ENCODE data around the gene SCCPDH.
"Not testable (repeated sequence)": the region's sequence is repeated elsewhere in the genome, so short reads cannot be mapped to it uniquely, and the experiment has no call there.

SCCPDH gene

DNA sequence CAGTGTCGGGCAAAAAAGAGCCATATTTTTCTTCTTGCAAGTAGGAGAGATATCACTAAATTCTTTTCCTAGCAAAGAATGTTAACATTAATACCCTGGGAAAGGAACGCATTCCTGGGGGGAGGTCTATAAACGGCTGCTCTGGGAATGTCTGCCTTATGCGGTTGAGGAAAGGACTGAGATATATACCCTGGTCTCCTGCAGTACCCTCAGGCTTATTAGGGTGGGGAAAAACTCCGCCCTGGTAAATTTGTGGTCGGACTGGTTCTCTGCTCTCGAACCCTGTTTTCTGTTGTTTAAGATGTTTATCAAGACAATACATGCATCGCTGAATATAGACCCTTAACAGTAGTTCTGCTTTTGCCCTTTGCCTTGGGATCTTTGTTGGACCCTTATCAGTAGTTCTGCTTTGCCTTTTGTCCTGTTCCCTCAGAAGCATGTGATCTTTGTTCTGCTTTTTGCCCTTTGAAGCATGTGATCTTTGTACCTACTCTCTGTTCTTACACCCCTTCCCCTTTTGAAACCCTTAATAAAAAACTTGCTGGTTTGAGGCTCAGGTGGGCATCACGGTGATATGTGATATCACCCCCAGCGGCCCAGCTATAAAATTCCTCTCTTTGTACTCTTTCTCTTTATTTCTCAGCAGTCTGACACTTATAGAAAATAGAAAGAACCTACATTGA lies 29.9 kb upstream of the SCCPDH start:
- H3K36me3 ChIP-seq (ENCODE audit: insufficient read depth, low read length); H3K9ac ChIP-seq (ENCODE audit: low read depth, low read length); H3K9me3 ChIP-seq (ENCODE audit: control insufficient read depth, insufficient read depth, low read length): not testable (repeated sequence)

DNA sequence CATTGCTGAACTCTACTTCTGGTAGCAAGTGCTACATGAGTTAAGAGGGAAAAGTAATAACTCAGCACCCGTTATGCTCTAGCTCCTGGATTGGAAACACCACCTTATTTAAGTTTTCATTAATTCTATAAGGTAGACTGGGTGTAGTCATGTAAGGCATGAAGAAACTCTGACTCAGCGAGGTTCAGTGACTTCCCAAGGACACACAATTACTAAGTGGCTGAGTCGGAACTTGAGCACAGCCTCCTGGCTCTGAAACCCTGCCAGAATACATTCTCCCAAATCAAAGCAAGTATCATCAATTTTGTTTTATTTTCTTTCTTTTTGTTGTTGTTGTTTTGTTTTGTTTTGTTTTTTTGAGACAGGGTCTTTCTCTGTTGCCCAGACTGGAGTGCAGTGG lies 29.1 kb upstream of the SCCPDH start:
- Histone ChIP-seq H3K9ac (ENCODE audit: low read depth, low read length) (no peak overlapping the region), H3K36me3 (ENCODE audit: insufficient read depth, low read length) (no peaks in the 10 kb centered on the region), H3K4me1 (ENCODE audit: insufficient read depth, low read length) (no peaks in the 10 kb centered on the region), H3K9me3 (ENCODE audit: control insufficient read depth, insufficient read depth, low read length) (peaks cover 5% of the 10 kb centered on the region)

More for the DNA sequence above, 29.9 kb upstream of the SCCPDH start:
- H3K4me1 ChIP-seq (ENCODE audit: insufficient read depth, low read length): not testable (repeated sequence)

DNA sequence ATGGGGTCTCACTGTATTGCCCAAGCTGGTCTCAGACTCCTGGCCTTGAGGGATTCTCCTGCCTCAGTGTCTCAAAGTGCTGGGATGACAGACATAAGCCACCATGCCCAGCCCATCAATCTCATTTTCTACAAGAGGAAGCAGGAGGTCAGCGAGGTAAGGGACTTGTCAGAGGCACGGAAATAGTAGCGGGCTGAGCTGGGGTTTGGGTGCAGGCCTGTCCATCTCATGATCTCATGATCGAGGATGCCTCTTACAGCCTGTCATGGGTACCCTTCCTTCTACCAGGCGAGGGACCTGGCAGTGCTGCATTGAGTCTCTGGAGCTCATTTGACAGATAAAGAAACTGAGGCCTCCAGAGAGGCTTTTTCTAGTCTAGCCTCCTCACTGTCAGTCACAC lies 28.5 kb upstream of the SCCPDH start:
- Histone ChIP-seq H3K4me1 (ENCODE audit: insufficient read depth, low read length) (no peaks in the 10 kb centered on the region), H3K9ac (ENCODE audit: low read depth, low read length) (no peak overlapping the region), H3K36me3 (ENCODE audit: insufficient read depth, low read length) (no peaks in the 10 kb centered on the region), H3K9me3 (ENCODE audit: control insufficient read depth, insufficient read depth, low read length) (peaks cover 5% of the 10 kb centered on the region)

DNA sequence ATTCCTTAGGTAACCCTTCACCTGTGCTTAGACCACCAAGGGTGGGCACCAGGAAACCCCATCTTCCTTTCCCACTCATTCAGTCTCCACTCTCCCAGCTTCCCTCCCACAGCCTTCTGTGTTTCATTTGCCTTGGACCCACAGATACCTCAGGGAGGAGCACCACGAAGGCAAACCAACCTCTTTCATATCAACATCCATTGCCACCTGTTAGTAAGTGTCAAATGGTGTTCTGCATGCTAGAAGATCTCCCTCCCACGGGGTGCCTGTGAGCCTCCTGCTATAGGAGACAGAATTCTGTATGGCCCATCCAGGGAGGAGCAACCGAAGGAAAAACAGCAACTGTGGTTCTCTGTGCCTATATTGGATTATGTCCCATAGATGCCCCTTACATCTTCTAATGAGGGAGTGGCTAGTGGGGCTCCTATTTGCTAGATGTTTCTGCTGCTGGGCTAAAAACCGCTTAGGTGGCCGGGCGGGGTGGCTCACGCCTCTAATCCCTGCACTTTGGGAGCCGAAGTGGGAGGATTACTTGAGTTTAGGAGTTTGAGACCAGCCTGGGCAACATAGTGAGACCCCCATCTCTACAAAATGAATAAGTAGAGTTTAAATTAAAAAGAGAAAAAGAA lies 25.6 kb upstream of the SCCPDH start:
- no peaks in the 10 kb centered on the region for H3K36me3 ChIP-seq (ENCODE audit: insufficient read depth, low read length)
- H3K9ac ChIP-seq (ENCODE audit: low read depth, low read length): peak overlapping the region; percentile 36; the same call in 1 of the 2 replicates
- peaks cover 5% of the 10 kb centered on the region for H3K9me3 ChIP-seq (ENCODE audit: control insufficient read depth, insufficient read depth, low read length)
- H3K4me1 ChIP-seq (ENCODE audit: insufficient read depth, low read length): no peaks in the 10 kb centered on the region

DNA sequence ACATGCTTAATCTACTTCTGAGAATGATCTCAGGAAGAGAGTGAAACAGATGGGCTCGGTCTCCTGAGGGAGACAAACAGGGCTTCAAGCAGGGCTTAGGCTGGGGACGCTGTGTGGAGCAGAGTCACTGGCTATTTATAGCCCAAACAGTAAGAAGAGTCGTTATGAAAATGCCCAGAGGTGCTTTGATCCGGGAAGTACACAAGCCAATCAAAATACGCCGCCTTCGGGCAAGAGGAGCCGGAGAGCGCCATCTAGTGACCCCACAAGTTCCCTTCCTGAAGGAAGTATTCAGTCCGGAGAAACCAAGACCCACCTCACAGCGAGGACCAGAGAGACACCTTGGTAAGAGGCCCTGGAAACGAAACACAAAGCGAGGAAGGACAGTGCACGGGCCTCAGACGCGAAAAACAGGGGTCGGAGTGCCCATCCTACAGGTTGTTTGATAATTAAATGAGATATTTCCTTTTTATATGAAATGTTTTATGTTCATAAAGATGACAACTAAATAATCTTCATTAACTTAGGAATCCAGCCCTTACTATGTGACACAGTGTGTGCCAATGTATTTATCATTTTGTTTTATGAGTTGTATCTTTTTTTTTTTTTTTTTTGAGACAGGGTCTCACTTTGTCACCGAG lies 25.0 kb upstream of the SCCPDH start:
- Histone ChIP-seq H3K9ac (ENCODE audit: low read depth, low read length) (peak overlapping the region; percentile 36; the same call in 1 of the 2 replicates), H3K9me3 (ENCODE audit: control insufficient read depth, insufficient read depth, low read length) (peaks cover 5% of the 10 kb centered on the region), H3K36me3 (ENCODE audit: insufficient read depth, low read length) (no peaks in the 10 kb centered on the region), H3K4me1 (ENCODE audit: insufficient read depth, low read length) (no peaks in the 10 kb centered on the region)

DNA sequence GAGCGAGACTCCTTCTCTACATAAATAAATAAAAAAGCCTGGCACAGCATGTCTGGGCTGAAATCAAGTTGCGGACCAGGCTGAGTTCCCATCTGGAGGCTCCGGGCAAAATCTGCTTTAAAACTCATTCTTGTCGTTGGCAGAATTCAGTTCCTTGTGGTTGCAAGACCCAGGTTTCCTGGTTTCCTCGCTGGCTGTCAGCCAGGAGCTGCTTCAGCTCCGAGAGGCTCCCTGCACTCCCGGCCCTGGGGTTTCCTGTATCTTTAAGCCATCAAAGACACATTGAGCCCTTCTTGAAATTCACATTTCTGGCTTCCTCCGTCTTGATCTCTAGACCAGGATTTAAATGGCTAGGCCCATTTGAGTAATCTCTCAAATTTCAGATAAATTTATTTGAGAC lies 20.6 kb upstream of the SCCPDH start:
- Histone ChIP-seq H3K36me3 (ENCODE audit: insufficient read depth, low read length) (no peaks in the 10 kb centered on the region), H3K4me1 (ENCODE audit: insufficient read depth, low read length) (no peaks in the 10 kb centered on the region), H3K9me3 (ENCODE audit: control insufficient read depth, insufficient read depth, low read length) (no peaks in the 10 kb centered on the region), H3K9ac (ENCODE audit: low read depth, low read length) (no peak overlapping the region)

DNA sequence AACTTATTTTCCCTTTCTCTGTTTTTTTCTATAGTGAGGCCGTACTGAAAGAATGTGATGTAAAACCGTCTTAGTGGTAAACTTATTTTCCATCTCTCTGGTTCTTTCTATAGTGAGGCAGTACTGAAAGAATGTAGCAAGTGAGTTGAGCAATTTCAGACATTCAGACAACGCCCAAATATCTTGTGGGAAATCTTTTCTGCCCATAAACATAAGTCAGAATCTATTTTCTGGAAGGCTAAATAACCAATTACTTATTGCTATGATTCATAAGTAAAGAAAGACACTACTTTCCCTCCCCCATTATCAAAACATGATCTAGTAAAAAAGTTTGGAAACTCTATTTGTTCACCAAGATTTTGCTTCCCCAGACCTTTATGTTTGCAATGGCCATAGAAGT lies 18.8 kb upstream of the SCCPDH start:
- Histone ChIP-seq H3K36me3 (ENCODE audit: insufficient read depth, low read length) (no peaks in the 10 kb centered on the region), H3K9ac (ENCODE audit: low read depth, low read length) (no peak overlapping the region), H3K9me3 (ENCODE audit: control insufficient read depth, insufficient read depth, low read length) (no peaks in the 10 kb centered on the region), H3K4me1 (ENCODE audit: insufficient read depth, low read length) (no peaks in the 10 kb centered on the region)

DNA sequence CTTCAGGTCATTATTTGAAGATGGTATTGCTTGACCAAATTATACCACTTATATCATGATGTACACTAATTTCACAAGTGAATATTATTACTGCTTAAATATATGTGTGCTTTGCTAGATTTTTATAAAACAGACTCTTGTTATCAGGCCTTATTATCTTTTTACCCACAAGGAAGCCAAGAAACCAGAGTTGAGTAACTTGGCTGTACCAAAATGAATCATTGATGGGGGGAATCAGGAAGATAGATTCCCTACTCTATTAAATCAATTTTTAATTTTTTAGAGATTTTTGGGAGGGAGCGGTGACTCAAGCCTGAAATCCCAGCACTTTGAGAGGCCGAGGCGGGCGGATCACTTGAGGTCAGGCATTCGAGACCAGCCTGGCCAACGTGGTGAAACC lies 16.0 kb upstream of the SCCPDH start:
- no peak overlapping the region for H3K9ac ChIP-seq (ENCODE audit: low read depth, low read length)
- H3K9me3 ChIP-seq (ENCODE audit: control insufficient read depth, insufficient read depth, low read length): no peaks in the 10 kb centered on the region
- H3K4me1 ChIP-seq (ENCODE audit: insufficient read depth, low read length): no peaks in the 10 kb centered on the region
- no peaks in the 10 kb centered on the region for H3K36me3 ChIP-seq (ENCODE audit: insufficient read depth, low read length)

DNA sequence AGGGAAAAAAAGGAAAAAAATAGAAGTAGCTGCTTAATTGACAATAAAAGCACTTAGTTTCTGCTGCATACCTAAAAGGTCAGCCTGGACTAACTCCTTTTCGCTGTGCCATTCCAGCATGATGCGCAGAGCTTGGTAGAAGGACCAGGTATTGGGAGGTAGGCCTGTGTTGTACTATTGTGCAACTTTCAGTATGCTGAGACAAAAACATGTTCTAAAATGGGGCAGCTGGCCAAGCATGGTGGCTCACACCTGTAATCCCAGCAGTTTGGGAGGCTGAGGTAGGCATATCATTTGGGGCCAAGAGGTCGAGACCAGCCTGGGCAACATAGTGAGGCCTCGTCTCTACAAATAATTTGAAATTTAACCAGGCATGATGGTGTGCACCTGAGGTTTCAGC lies 15.0 kb upstream of the SCCPDH start:
- H3K36me3 ChIP-seq (ENCODE audit: insufficient read depth, low read length): no peaks in the 10 kb centered on the region
- H3K9me3 ChIP-seq (ENCODE audit: control insufficient read depth, insufficient read depth, low read length): no peaks in the 10 kb centered on the region
- H3K9ac ChIP-seq (ENCODE audit: low read depth, low read length): no peak overlapping the region
- no peaks in the 10 kb centered on the region for H3K4me1 ChIP-seq (ENCODE audit: insufficient read depth, low read length)

DNA sequence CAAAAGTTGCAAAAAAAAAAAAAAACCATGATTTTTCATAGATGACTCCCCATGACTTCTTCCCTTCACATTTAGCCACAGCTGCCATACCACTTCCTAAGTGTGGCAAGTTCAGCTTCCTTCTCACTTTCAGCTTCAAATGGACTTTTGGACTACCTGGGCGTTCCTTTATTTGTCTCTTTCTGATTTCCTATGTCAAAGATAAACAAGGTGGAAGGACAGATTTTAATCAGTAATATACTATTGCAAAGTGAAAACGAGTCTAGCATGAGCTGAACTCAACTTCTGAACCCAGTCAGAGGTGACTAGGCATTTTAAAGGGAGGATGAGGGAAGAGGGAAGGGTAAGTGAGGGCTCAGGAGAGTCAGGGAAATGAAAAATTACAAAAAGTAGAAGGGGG lies 14.4 kb upstream of the SCCPDH start:
- H3K4me1 ChIP-seq (ENCODE audit: insufficient read depth, low read length): no peaks in the 10 kb centered on the region
- no peaks in the 10 kb centered on the region for H3K36me3 ChIP-seq (ENCODE audit: insufficient read depth, low read length)
- no peaks in the 10 kb centered on the region for H3K9me3 ChIP-seq (ENCODE audit: control insufficient read depth, insufficient read depth, low read length)
- H3K9ac ChIP-seq (ENCODE audit: low read depth, low read length): no peak overlapping the region

DNA sequence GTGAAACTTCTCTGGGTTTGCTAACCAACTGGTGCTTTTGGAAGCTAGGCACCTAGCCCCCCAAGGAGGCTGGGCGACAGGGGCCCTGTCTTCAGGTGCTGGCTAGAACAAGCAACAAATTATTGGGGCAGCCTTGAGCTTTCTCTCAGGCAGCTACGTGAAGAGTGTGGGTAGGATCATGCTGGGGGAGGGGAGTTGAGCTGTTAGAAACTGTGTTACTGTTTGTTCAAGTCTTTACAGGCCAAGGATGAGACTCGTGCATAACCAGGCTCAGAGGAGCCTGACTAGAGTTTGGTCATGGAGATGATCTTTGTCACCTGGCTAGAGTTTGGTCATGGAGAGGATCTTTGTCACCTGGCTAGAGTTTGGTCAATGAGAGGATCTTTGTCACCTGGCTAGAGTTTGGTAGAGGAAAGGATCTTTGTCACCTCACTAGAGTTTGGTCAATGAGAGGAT lies 12.6 kb upstream of the SCCPDH start:
- H3K4me1 ChIP-seq (ENCODE audit: insufficient read depth, low read length): no peaks in the 10 kb centered on the region
- H3K9me3 ChIP-seq (ENCODE audit: control insufficient read depth, insufficient read depth, low read length): no peaks in the 10 kb centered on the region
- H3K9ac ChIP-seq (ENCODE audit: low read depth, low read length): no peak overlapping the region
- no peaks in the 10 kb centered on the region for H3K36me3 ChIP-seq (ENCODE audit: insufficient read depth, low read length)

DNA sequence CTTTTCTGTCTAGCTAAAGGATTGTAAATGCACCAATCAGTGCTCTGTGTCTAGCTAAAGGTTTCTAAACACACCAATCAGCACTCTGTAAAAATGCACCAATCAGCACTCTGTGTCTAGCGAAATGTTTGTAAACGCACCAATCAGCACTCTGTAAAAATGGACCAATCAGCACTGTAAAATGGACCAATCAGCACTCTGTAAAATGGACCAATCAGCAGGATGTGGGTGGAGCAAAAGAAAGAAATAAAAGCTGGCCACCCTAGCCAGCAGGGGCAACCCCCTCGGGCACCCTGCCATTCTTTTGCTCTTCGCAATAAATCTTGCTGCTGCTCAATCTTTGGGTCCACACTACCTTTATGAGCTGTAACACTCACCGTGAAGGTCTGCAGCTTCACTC lies 11.8 kb upstream of the SCCPDH start:
- not testable (repeated sequence) for H3K9ac ChIP-seq (ENCODE audit: low read depth, low read length); H3K4me1 ChIP-seq (ENCODE audit: insufficient read depth, low read length); H3K9me3 ChIP-seq (ENCODE audit: control insufficient read depth, insufficient read depth, low read length); H3K36me3 ChIP-seq (ENCODE audit: insufficient read depth, low read length)

DNA sequence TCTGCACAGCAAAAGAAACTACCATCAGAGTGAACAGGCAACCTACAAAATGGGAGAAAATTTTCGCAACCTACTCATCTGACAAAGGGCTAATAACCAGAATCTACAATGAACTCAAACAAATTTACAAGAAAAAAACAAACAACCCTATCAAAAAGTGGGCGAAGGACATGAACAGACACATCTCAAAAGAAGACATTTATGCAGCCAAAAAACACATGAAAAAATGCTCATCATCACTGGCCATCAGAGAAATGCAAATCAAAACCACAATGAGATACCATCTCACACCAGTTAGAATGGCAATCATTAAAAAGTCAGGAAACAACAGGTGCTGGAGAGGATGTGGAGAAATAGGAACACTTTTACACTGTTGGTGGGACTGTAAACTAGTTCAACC lies 4.8 kb upstream of the SCCPDH start:
- H3K9me3 ChIP-seq (ENCODE audit: control insufficient read depth, insufficient read depth, low read length); H3K9ac ChIP-seq (ENCODE audit: low read depth, low read length); H3K4me1 ChIP-seq (ENCODE audit: insufficient read depth, low read length); H3K36me3 ChIP-seq (ENCODE audit: insufficient read depth, low read length): not testable (repeated sequence)

DNA sequence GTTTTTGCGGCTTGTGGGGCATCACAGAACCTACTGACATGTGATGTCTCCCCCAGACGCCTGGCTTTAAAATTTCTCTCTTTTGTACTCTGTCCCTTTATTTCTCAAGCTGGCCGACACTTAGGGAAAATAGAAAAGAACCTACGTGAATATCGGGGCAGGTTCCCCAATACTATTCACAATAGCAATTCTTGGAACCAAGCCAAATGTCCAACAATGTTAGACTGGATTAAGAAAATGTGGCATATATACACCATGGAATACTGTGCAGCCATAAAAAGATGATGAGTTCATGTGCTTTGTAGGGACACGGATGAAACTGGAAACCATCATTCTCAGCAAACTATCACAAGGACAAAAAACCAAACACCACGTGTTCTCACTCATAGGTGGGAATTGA lies 3.4 kb upstream of the SCCPDH start:
- not testable (repeated sequence) for H3K4me1 ChIP-seq (ENCODE audit: insufficient read depth, low read length); H3K36me3 ChIP-seq (ENCODE audit: insufficient read depth, low read length); H3K9me3 ChIP-seq (ENCODE audit: control insufficient read depth, insufficient read depth, low read length); H3K9ac ChIP-seq (ENCODE audit: low read depth, low read length)

DNA sequence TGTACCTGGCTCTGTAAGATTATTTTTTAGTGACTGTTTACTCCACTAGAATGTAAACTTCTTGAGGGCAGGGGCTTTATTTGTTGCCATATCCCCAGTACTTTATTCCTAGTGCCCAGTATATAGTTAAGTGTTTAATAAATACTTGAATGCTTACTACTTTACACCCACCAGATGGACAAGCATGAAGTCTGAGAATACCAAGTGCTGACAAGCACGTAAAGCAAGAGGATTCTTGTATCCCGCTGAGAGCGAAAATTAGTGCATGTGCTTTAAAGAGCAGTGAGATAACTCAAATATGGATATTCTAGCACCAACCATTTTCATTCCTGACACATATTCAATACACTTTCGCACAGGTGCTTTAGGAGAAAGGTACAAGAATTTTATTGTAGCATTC lies 1.5 kb upstream of the SCCPDH start:
- H3K4me1 ChIP-seq (ENCODE audit: insufficient read depth, low read length): no peaks in the 10 kb centered on the region
- H3K36me3 ChIP-seq (ENCODE audit: insufficient read depth, low read length): 0 out of 2 replicates have a peak, but pooled peaks cover 3% of the 10 kb centered on the region
- H3K9ac ChIP-seq (ENCODE audit: low read depth, low read length): no peak overlapping the region
- no peaks in the 10 kb centered on the region for H3K9me3 ChIP-seq (ENCODE audit: control insufficient read depth, insufficient read depth, low read length)
